Mammary epithelial cell (primary cell): ENCODE data around the gene ITPR3.

Source experiments
- EZH2 ChIP-seq: IDR thresholded peaks from 2 replicates; pipeline ENCODE4 v1.6.1; 2012; ENCODE audit warnings: low read length, inconsistent platforms, borderline replicate concordance
- TF ChIP-seq, protein P1 (sequence below), 2 donors: IDR thresholded peaks in 1 of 2; conservative IDR thresholded peaks in 1 of 2; 2 replicates each; pipeline ENCODE4 v1.5.1; 2011 to 2012; ENCODE audit warnings: inconsistent platforms in 2 of 2, low read length in 2 of 2, mild to moderate bottlenecking in 2 of 2, control low read depth in 1 of 2, low read depth in 1 of 2; ENCODE audit not compliant: insufficient read depth in 1 of 2; ENCODE audit errors: extremely low read depth in 1 of 2

DNA sequence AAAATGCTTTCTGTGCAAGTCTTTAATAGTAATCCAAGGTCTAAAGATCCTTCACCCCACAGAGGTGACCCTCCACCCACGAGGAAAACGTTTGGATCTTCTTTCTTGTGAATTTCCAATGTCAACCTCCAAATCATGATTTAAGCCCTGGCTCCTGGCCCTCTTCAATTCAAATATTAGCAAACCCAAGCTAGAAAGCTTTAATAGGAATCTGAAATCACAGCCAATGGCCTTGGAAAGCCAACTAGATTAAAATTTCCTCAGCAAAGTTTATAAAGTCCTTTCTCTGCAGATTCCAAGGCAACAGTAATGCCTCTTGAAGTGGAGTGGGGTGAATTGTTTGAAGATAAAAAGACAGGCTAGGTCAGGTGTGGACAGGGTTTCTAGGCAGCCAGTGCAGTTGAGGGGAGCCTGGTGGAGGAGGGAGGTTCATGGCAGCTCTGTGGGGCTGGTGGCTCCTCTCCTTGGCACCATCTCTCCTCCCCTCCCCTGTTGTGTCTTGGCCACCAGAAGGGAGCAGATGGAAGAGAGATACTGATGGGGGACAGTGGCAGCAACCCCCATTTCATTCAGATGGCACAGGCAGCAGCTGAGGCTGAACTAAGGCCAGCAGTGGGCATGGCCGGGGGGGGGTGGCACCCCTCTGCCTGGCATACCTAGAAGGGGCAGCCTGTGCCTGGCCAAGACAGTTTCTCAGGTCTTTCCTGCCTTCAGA lies 102.4 kb downstream of the ITPR3 start:
- TF ChIP-seq, protein P1, sequence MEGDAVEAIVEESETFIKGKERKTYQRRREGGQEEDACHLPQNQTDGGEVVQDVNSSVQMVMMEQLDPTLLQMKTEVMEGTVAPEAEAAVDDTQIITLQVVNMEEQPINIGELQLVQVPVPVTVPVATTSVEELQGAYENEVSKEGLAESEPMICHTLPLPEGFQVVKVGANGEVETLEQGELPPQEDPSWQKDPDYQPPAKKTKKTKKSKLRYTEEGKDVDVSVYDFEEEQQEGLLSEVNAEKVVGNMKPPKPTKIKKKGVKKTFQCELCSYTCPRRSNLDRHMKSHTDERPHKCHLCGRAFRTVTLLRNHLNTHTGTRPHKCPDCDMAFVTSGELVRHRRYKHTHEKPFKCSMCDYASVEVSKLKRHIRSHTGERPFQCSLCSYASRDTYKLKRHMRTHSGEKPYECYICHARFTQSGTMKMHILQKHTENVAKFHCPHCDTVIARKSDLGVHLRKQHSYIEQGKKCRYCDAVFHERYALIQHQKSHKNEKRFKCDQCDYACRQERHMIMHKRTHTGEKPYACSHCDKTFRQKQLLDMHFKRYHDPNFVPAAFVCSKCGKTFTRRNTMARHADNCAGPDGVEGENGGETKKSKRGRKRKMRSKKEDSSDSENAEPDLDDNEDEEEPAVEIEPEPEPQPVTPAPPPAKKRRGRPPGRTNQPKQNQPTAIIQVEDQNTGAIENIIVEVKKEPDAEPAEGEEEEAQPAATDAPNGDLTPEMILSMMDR (conservative IDR thresholded peaks at IDR 0.05 in 1 of 2, IDR thresholded peaks at IDR 0.05 in 1 of 2; ENCODE audit: extremely low read depth in 1 of 2, insufficient read depth in 1 of 2, low read depth in 1 of 2, low read length in 2 of 2): no peak
- no peak for TF ChIP-seq EZH2
